ENCODE data around the gene CCDC9.
A peak's percentile ranks its signal among the peaks of the same experiment; 100 is the strongest.

CCDC9 gene

DNA sequence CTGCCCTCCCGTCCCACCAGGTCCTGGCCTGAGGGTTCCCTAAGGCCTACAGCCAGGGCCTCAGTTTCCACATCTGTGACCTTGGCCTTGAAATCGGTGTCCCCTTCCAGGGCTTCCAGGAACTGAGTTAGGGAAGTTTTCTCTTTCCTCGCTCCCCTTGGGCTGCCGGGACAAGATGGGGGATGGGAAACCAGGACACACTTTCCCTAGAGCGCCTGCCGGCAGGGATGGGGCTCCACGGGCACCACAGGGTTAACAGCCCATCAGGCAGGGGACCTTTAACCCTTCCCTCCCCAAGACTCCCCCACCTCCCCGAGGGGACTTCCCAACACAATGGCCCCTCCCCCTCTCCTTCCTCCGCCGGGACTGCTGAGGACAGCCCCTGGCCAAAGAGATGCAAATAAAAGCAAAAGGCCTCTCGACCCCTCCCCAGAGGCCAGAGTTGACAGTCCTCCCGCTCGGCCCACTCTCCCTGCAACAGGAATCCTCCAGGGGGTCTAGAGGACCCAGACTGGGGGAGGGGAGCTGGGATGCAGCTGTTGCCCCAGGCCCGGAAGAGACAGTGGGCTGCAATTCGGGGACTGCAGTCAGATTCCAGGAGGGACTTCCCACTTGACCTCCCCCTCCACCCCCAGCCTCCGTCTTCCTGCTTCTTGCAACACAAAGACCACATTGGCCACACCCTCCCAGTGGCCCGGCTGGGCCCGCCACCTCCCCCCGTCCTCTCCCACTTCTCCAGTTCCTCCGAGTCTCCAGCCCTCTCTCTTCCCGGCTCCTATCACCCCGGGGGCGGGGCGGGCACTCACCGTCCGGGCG lies 28.8 kb upstream of the CCDC9 start:
- TF ChIP-seq TAF1 (IDR thresholded peaks at IDR 0.05; ENCODE audit: borderline replicate concordance, low read depth, low read length) (no peak), POLR2A (IDR thresholded peaks at IDR 0.05; ENCODE audit: low read depth, low read length) (no peak), POLR2AphosphoS5 (IDR thresholded peaks at IDR 0.05; ENCODE audit: low read depth, low read length) (no peak)
- FAIRE-seq: peak; percentile 80

DNA sequence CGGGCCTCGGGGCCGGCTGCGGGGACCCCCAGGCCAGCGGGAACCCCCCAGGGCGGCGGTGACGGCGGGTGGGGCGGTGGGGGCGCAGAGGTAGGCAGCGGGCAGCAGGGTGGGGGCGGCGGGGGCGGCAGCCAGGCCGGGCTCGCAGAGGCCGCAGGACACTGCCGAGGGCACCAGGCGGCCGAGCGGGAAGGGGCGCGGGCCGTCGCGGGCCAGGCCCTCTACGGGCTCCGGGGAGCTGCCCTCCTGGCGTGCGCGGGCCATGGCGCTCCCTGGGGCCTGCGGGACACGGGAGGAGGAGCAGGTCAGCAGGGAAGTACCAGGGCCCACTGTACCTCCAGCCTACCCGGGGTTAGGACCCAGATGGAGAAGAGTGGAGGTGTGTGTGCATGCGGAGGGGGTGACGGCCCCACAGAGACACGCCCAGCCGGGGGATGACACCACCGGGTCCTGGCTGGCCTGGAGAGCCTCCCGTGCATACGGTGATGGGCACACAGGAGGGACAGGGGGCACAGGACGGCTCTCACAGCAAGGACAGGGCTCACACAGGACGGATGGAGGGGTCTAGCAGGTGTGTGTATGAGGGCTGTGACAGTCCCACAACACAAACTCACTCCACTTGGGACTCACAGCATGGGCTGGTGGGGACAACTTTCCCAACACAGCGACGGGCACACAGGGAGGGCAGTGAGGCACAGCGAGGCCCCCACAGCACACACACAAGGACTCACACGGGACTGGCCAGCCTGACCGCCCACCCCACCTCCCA lies 28.0 kb upstream of the CCDC9 start:
- TF ChIP-seq POLR2A (IDR thresholded peaks at IDR 0.05; ENCODE audit: low read depth, low read length) (peak; percentile 46; the same call in 1 of the 2 replicates), TAF1 (IDR thresholded peaks at IDR 0.05; ENCODE audit: borderline replicate concordance, low read depth, low read length) (0 out of 2 replicates have a peak, but pooled peaks have one; percentile 24), POLR2AphosphoS5 (IDR thresholded peaks at IDR 0.05; ENCODE audit: low read depth, low read length) (peak; percentile 43; the same call in 1 of the 2 replicates)
- FAIRE-seq: peak; percentile 67
- no peak for DNase-seq (ENCODE audit: insufficient read length)

More for the DNA sequence above, 28.8 kb upstream of the CCDC9 start:
- DNase-seq (ENCODE audit: insufficient read length): no peak

DNA sequence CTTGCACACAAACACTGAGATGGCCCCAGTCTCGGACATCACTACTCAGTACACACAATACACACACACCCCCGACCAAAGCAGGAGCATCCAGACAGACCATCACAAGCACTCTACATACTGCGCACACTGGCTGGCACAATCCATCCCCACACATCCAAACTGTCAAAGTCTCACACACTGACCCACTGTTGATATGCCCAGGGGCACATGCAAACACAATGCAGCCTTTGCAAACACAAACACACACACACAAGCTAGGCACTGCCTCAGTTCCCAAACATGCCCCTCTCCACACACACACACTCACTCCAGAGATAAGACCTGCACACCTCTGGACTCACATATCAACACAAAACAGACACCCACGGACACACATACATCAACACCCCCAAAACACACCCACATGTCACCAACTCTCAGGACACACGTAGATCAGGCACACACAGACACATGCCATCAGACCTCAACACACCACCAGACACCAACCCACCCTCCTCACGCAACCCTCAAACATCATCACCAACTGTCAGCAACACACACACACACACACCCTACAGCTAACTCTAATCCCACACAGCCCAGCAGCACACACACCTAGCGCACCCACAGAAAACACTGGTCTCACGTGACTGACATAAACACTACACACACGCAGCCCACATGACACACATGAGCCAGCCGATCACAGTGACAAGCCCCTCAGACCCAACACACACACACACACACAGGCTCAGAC lies 27.2 kb upstream of the CCDC9 start:
- no peak for DNase-seq (ENCODE audit: insufficient read length)
- no peak for FAIRE-seq
- TF ChIP-seq TAF1 (IDR thresholded peaks at IDR 0.05; ENCODE audit: borderline replicate concordance, low read depth, low read length) (no peak), POLR2A (IDR thresholded peaks at IDR 0.05; ENCODE audit: low read depth, low read length) (no peak), POLR2AphosphoS5 (IDR thresholded peaks at IDR 0.05; ENCODE audit: low read depth, low read length) (no peak)

DNA sequence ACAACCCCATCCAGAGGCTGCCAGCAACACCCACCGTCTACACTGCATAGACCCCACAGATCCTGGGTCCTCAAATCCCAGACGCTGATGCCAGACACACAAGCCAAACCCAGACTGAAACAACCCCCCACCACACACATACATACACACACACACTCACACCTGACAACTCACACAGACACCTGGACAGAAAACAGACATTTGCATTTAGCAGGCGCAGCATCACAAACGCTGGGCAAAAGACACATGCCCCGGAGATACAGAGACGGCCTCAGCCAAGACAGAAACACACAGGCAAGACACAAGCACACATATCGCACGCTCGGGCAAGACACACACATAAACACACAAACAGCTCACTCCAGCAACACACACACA lies 26.7 kb upstream of the CCDC9 start:
- DNase-seq (ENCODE audit: insufficient read length) (no peak), FAIRE-seq (no peak)
- TF ChIP-seq POLR2AphosphoS5 (IDR thresholded peaks at IDR 0.05; ENCODE audit: low read depth, low read length) (no peak), POLR2A (IDR thresholded peaks at IDR 0.05; ENCODE audit: low read depth, low read length) (no peak), TAF1 (IDR thresholded peaks at IDR 0.05; ENCODE audit: borderline replicate concordance, low read depth, low read length) (no peak)

DNA sequence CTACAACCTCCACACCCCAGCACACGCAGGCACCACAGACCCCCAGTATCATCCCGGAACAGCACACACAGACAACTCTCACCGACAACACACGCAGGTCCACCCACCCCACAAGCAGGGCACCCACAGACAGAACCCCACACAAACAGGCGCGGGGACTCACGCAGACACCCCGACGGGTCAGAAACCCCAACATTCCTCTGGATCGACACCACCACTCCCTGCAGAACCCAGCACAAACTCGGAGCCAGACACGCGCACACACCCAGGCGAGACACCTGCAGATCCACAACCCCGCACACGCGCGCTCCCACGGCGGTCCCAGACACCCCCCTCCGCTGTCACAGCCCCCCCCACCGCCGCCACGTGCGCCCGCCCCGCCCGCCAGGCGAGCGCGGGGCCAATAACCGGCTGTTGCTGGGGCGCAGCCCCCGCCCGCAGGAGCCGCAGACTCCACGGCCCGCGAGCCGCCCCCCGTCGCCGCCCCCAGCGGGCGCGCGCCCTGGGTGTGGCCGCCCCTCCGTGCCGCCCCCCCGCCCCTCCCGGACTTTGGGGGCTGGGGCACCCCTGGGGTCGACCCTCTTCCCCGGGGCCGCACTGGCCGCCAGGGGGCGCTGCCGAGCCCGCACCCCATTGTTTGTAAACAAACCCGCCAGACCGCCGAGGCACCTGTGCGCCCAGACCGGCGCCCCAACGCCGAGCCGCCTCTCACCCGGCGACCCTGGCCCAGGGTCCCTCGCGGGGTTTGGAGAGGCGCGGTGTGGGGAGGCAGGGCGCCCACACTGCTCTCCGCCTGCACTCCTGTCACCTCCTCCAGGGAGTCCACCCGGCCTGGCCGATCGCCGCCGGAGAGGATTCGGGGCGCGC lies 26.0 kb upstream of the CCDC9 start:
- DNase-seq (ENCODE audit: insufficient read length): no peak
- FAIRE-seq: no peak
- TF ChIP-seq TAF1 (IDR thresholded peaks at IDR 0.05; ENCODE audit: borderline replicate concordance, low read depth, low read length): no peak
- TF ChIP-seq POLR2AphosphoS5 (IDR thresholded peaks at IDR 0.05; ENCODE audit: low read depth, low read length): no peak
- 0 out of 2 replicates have a peak, but pooled peaks have one; percentile 29 for TF ChIP-seq POLR2A (IDR thresholded peaks at IDR 0.05; ENCODE audit: low read depth, low read length)

DNA sequence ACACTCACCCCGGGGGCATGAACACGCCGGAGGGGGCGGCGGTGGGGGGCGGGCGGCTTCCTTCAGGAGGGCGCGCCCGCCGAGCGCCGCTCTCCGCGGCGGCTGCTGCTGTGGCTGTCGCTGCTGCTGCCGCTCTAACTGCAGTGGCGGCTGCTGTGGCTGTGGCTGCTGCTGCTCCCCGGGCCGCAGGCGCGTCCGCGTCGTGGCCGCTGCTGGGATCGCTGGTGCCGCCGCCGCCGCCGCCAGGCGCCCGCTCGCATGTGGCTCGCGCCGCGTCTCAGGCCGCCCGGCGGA lies 25.5 kb upstream of the CCDC9 start, which contains the start of gene BBC3:
TSS of gene BBC3 (minus strand) at position 279 of the 294 bp plus-strand sequence. CDS start 2,768 bp downstream, outside the sequence.
- TF ChIP-seq POLR2A (IDR thresholded peaks at IDR 0.05; ENCODE audit: low read depth, low read length) (no peak), TAF1 (IDR thresholded peaks at IDR 0.05; ENCODE audit: borderline replicate concordance, low read depth, low read length) (no peak), POLR2AphosphoS5 (IDR thresholded peaks at IDR 0.05; ENCODE audit: low read depth, low read length) (no peak)
- FAIRE-seq (no peak), DNase-seq (ENCODE audit: insufficient read length) (no peak)

DNA sequence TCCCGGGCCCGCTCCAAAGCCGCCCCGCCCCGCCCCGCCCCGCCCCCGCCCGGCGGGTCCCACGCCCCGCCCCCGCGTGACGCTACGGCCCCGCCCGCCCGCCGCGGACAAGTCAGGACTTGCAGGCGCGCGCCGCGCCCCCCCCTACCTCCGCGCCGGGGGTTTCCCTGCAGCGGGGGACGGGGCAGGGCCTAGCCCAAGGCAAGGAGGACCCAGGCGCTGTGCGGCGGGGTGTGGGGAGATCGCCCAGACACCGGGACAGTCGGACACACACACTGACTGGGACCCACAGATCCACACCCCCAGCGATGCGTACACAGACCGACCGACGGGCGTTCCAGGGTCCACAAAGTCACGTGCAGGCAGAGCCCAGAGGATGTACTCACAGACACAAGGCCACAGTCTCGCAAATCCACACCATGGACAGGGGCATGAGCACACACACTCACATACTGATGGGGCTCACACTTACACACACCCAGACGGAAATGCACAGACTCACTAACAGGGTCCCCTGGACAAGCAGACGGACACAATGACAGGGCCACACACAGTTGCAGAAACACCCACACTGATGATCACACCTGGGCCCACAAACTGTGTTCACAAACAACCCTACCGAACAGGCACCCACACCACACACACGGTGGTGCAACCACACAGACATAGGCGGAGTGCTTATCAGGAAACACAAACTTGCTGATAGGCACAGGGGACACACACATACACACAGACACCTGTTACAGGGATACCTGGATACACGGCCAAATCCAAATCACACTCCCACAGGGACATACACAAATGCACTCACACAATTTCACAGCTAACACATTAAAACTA lies 24.9 kb upstream of the CCDC9 start:
- TF ChIP-seq POLR2A (IDR thresholded peaks at IDR 0.05; ENCODE audit: low read depth, low read length) (peak; percentile 84), TAF1 (IDR thresholded peaks at IDR 0.05; ENCODE audit: borderline replicate concordance, low read depth, low read length) (0 out of 2 replicates have a peak, but pooled peaks have one; percentile 26), POLR2AphosphoS5 (IDR thresholded peaks at IDR 0.05; ENCODE audit: low read depth, low read length) (peak; percentile 82)
- DNase-seq (ENCODE audit: insufficient read length) (peak; percentile 81), FAIRE-seq (peak; percentile 83)

DNA sequence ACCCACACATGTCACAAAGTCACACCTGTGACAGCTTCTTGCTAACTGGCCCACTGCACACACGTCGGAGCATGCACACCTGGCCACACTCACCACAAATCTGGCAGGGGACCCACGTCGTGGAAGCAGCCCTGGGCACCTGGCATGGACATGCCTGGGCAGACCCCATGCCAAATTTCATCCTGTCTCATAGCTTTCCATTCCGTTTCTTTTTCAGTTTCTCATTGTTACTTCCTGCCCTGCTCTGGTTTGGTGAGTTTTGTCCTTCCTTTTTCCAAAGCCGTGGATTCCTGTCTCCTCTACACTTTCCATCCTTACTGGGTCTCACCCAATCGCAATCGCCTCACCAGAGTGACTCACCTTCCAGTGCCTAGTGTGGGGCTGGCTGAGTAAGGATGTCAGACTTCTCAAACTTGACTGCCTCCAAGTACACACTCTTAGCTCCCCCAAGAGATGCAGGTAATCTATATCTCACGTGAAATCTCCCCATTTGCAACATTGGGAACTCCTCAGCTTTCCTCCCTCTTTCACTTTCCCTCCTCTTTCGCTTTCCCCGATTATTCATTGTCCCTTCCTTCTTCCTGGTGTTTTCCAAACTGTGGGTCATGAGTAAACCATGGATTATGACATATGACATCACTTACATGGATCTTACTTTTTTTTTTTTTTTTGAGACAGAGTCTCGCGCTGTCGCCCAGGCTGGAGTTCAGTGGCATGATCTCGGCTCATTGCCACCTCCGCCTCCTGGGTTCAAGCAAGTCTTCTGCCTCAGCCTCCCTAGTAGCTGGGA lies 23.7 kb upstream of the CCDC9 start:
- FAIRE-seq (peak; percentile 50), DNase-seq (ENCODE audit: insufficient read length) (no peak)
- TF ChIP-seq TAF1 (IDR thresholded peaks at IDR 0.05; ENCODE audit: borderline replicate concordance, low read depth, low read length) (no peak), POLR2AphosphoS5 (IDR thresholded peaks at IDR 0.05; ENCODE audit: low read depth, low read length) (peak; percentile 42; the same call in 1 of the 2 replicates), POLR2A (IDR thresholded peaks at IDR 0.05; ENCODE audit: low read depth, low read length) (no peak)

DNA sequence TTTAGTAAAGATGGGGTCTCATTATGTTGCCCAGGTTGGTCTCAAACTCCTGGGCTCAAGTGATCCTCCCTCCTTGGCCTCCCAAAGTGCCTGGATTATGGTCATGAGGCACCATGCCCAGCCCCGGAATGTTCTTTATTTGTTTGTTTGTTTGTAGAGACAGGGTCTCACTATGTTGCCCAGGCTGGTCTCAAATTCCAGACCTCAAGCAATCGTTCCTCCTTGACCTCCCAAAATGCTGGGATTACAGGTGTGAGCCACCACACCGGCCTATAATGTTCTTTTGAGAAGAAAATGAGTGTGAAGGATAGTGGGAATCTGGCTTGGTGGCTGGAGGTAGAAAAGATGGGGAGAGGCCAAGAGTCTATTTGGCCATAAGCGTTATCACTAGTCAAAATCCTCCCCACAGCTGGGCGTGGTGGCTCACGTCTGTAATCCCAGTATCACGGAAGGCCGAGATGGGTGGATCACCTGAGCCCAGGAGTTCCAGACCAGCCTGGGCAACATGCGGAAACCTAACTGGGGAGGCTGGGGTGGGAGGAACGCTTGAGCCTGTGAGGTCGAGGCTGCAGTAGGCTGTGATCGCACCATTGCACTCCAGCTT lies 20.2 kb upstream of the CCDC9 start:
- DNase-seq (ENCODE audit: insufficient read length) (no peak), FAIRE-seq (no peak)
- TF ChIP-seq TAF1 (IDR thresholded peaks at IDR 0.05; ENCODE audit: borderline replicate concordance, low read depth, low read length) (no peak), POLR2AphosphoS5 (IDR thresholded peaks at IDR 0.05; ENCODE audit: low read depth, low read length) (no peak), POLR2A (IDR thresholded peaks at IDR 0.05; ENCODE audit: low read depth, low read length) (no peak)

Measured in GM12892 (cell line).